Muscle of leg (tissue), 11 donors: ENCODE data around the gene ABI1. TPM values are rescaled to one million over a fixed set of nuclear protein-coding genes. Genes with fewer than 3 reads are reported as not detected.

ENCODE experiments used
- DNase-seq: peaks from one replicate; pipeline ENCODE4 v3.0.0; 2013
- H3K27ac ChIP-seq: one replicate; pipeline ENCODE4 v1.5.1; 2013; ENCODE audit warnings: mild to moderate bottlenecking, low read length, control low read depth
- H3K27me3 ChIP-seq: one replicate; pipeline ENCODE4 v1.6.1; 2013; ENCODE audit warnings: low read length; ENCODE audit not compliant: control insufficient read depth, insufficient read depth
- H3K36me3 ChIP-seq: one replicate; pipeline ENCODE4 v1.6.1; 2013; ENCODE audit warnings: low read length; ENCODE audit not compliant: control insufficient read depth, insufficient read depth
- H3K4me1 ChIP-seq: one replicate; pipeline ENCODE4 v1.6.1; 2013; ENCODE audit warnings: low read length; ENCODE audit not compliant: control insufficient read depth, insufficient read depth
- H3K4me3 ChIP-seq: one replicate; pipeline ENCODE4 v1.5.1; 2013; ENCODE audit warnings: low read length, control low read depth
- H3K9me3 ChIP-seq: replicated peaks from 2 replicates; pipeline ENCODE4 v1.6.1; 2013; ENCODE audit warnings: low read depth, low read length; ENCODE audit not compliant: control insufficient read depth
- WGBS: methylation state at CpG from one replicate; pipeline ENCODE4 v1.1.5; 2013; ENCODE audit warnings: missing lambda C conversion rate; ENCODE audit not compliant: insufficient coverage; 5-methylcytosine and 5-hydroxymethylcytosine counted together
- polyA plus RNA-seq, 8 donors: library from polyadenylated mRNA; unstranded; fragments of 120-200 nt; gene quantifications; one replicate each; pipeline versions ENCODE4 v1.2.1 to v1.2.3, GENCODE V29; 2013; ENCODE audit warnings: inconsistent platforms in 1 of 8, low replicate concordance in 1 of 8; ENCODE audit not compliant: insufficient read length in 8 of 8, insufficient read depth in 1 of 8
- total RNA-seq: library from RNA; stranded (reverse); fragments of 120-200 nt; gene quantifications from one replicate; pipeline ENCODE4 v1.2.4, GENCODE V29; 2013

ABI1 gene
- total and polyA plus RNA-seq, 9 donors, result 35.5 to 48.6 (median 41.1) TPM

GRCh38 chr10:26738301-26738911, 122.4 kb downstream of the ABI1 start:
- H3K9me3 ChIP-seq, result no peaks in the 10 kb centered on the region
- no peaks in the 10 kb centered on the region for H3K27me3 ChIP-seq
- H3K4me3 ChIP-seq, result no peak overlapping the region
- H3K4me1 ChIP-seq, result no peaks in the 10 kb centered on the region
- no peak overlapping the region for H3K27ac ChIP-seq
- DNase-seq, result no peak
- WGBS, result no CpG with 5 or more reads among the region's 5 CpGs
- H3K36me3 ChIP-seq, result peaks cover 49% of the 10 kb centered on the region

- Histone ChIP-seq H3K36me3 (peaks cover 48% of the 10 kb centered on the region), H3K4me1 (no peaks in the 10 kb centered on the region), H3K27me3 (no peaks in the 10 kb centered on the region), H3K4me3 (no peak overlapping the region), H3K27ac (no peak overlapping the region), H3K9me3 (no peaks in the 10 kb centered on the region)
- 40% methylated on average over 1 of the region's 1 CpG for WGBS
- DNase-seq, result peak; percentile 63
These were observed 123.0 kb downstream of the ABI1 start for GRCh38 chr10:26737730-26738129.

- Histone ChIP-seq H3K27me3 (no peaks in the 10 kb centered on the region), H3K4me3 (no peak overlapping the region), H3K4me1 (no peaks in the 10 kb centered on the region), H3K36me3 (peaks cover 50% of the 10 kb centered on the region), H3K27ac (no peak overlapping the region), H3K9me3 (no peaks in the 10 kb centered on the region)
- 100% methylated on average over 2 of the region's 4 CpGs for WGBS
- DNase-seq, result no peak
These were observed 125.3 kb downstream of the ABI1 start for GRCh38 chr10:26735435-26735834.

- H3K27ac ChIP-seq, result no peak overlapping the region
- no peaks in the 10 kb centered on the region for H3K27me3 ChIP-seq
- no peak for DNase-seq
- no peaks in the 10 kb centered on the region for H3K4me1 ChIP-seq
- no peaks in the 10 kb centered on the region for H3K9me3 ChIP-seq
- H3K4me3 ChIP-seq, result no peak overlapping the region
- 73% methylated on average over 11 of the region's 14 CpGs for WGBS
- H3K36me3 ChIP-seq, result peaks cover 49% of the 10 kb centered on the region
These were observed 126.8 kb downstream of the ABI1 start for GRCh38 chr10:26733750-26734568.

- WGBS, result 84% methylated on average over 2 of the region's 2 CpGs
- H3K36me3 ChIP-seq, result peaks cover 44% of the 10 kb centered on the region
These were observed 130.2 kb downstream of the ABI1 start for GRCh38 chr10:26730552-26730951.

GRCh38 chr10:26729395-26729794, 131.4 kb downstream of the ABI1 start:
- WGBS, result no CpG with 5 or more reads among the region's 4 CpGs
- no peak for DNase-seq
- no peak overlapping the region for H3K27ac ChIP-seq
- no peaks in the 10 kb centered on the region for H3K4me1 ChIP-seq
- H3K4me3 ChIP-seq, result no peak overlapping the region
- no peaks in the 10 kb centered on the region for H3K9me3 ChIP-seq
- peaks cover 47% of the 10 kb centered on the region for H3K36me3 ChIP-seq
- no peaks in the 10 kb centered on the region for H3K27me3 ChIP-seq

More at GRCh38 chr10:26730552-26730951, 130.2 kb downstream of the ABI1 start:
- DNase-seq, result no peak
- H3K4me3 ChIP-seq, result no peak overlapping the region
- H3K4me1 ChIP-seq, result no peaks in the 10 kb centered on the region
- no peaks in the 10 kb centered on the region for H3K9me3 ChIP-seq
- H3K27ac ChIP-seq, result no peak overlapping the region
- no peaks in the 10 kb centered on the region for H3K27me3 ChIP-seq

- Histone ChIP-seq H3K36me3 (peaks cover 45% of the 10 kb centered on the region), H3K9me3 (no peaks in the 10 kb centered on the region), H3K27ac (no peak overlapping the region), H3K4me3 (no peak overlapping the region), H3K27me3 (no peaks in the 10 kb centered on the region), H3K4me1 (no peaks in the 10 kb centered on the region)
- 87% methylated on average over 3 of the region's 7 CpGs for WGBS
- DNase-seq, result no peak
These were observed 131.8 kb downstream of the ABI1 start for GRCh38 chr10:26728957-26729356.

GRCh38 chr10:26727005-26727404, 133.8 kb downstream of the ABI1 start:
- no peak overlapping the region for H3K27ac ChIP-seq
- WGBS, result no CpG with 5 or more reads among the region's 1 CpG
- no peak overlapping the region for H3K4me3 ChIP-seq
- no peak for DNase-seq
- H3K36me3 ChIP-seq, result peaks cover 38% of the 10 kb centered on the region
- H3K9me3 ChIP-seq, result no peaks in the 10 kb centered on the region
- H3K27me3 ChIP-seq, result no peaks in the 10 kb centered on the region
- no peaks in the 10 kb centered on the region for H3K4me1 ChIP-seq

GRCh38 chr10:26725837-26726727, 134.7 kb downstream of the ABI1 start:
- 63% methylated on average over 2 of the region's 8 CpGs for WGBS
- H3K27ac ChIP-seq, result no peak overlapping the region
- no peak overlapping the region for H3K4me3 ChIP-seq
- peaks cover 38% of the 10 kb centered on the region for H3K36me3 ChIP-seq
- no peaks in the 10 kb centered on the region for H3K27me3 ChIP-seq
- DNase-seq, result peak; percentile 74
- no peaks in the 10 kb centered on the region for H3K4me1 ChIP-seq
- H3K9me3 ChIP-seq, result no peaks in the 10 kb centered on the region

GRCh38 chr10:26723016-26723415, 137.7 kb downstream of the ABI1 start:
- WGBS, result 85% methylated on average over 3 of the region's 4 CpGs
- no peak for DNase-seq
- Histone ChIP-seq H3K27ac (no peak overlapping the region), H3K36me3 (peaks cover 35% of the 10 kb centered on the region), H3K4me3 (no peak overlapping the region), H3K9me3 (no peaks in the 10 kb centered on the region), H3K27me3 (no peaks in the 10 kb centered on the region), H3K4me1 (no peaks in the 10 kb centered on the region)
